GM12892 (cell line): Measurements from ENCODE around the gene OLFML1.

Experiments used
- DNase-seq: peaks from one replicate; pipeline ENCODE4 v3.0.0; 2011; ENCODE audit not compliant: insufficient read length
- FAIRE-seq: peaks from 2 replicates; lab custom pipeline; 2011; peaks lifted over from hg19 to GRCh38; lab: Jason Lieb, UNC
- POLR2A ChIP-seq: IDR thresholded peaks from 2 replicates; pipeline ENCODE4 v1.6.1; 2011; ENCODE audit warnings: low read depth, low read length, control low read depth
- POLR2AphosphoS5 ChIP-seq: IDR thresholded peaks from 2 replicates; pipeline ENCODE4 v1.6.1; 2011; ENCODE audit warnings: low read depth, low read length, control low read depth
- TAF1 ChIP-seq: IDR thresholded peaks from 2 replicates; pipeline ENCODE4 v1.6.1; 2011; ENCODE audit warnings: low read depth, mild to moderate bottlenecking, control low read depth, low read length, borderline replicate concordance

The OLFML1 gene

GRCh38 chr11:7499081-7499480, 13.8 kb downstream of the OLFML1 start:
- no peak for FAIRE-seq
- no peak for DNase-seq
- TF ChIP-seq POLR2AphosphoS5 (no peak), TAF1 (no peak), POLR2A (no peak)

DNA sequence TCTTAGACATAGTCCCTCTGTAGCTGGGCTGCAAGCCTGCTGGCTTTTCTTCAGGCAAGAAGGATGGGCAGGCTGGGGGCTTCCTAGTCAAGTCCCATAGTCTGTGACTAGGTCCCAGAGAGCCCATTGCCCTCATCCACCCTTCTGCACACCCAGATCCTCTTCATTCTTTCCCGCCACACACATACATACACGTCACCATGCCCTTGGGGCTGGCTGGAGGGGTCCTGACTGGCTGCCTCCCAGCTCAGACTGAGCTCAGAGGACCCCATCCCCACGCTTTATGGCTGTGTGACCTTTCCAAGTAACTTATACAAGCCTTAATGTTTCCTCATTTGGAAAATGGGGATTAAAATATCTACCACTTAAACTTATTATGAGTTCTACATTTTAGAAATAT, 14.9 kb downstream of the OLFML1 start:
- no peak for DNase-seq
- FAIRE-seq: no peak
- TF ChIP-seq POLR2AphosphoS5 (no peak), TAF1 (no peak), POLR2A (no peak)

- no peak for TF ChIP-seq POLR2A
- no peak for TF ChIP-seq TAF1
- no peak for TF ChIP-seq POLR2AphosphoS5
- FAIRE-seq (no peak), DNase-seq (no peak)
These were observed 15.9 kb downstream of the OLFML1 start for GRCh38 chr11:7501251-7501650.

DNA sequence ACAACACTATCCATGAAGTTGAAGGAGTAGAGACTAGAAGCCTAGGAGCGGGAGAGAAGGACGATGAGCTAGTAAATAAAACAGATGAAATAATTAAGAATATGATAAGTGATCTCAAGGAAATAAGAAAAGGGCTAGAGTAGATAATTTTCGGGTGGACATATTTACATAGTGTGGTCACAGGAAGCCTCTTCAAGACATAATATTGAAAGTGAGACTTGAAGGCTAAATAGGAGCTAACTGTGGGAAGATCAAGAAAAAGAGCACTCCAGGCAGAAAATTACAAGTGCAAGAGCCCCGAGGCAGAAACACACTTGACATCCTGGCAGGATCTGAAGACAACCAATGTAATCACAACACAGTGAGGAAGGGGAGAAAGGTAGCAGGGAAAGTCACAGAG, 16.6 kb downstream of the OLFML1 start:
- FAIRE-seq (peak; percentile 40), DNase-seq (no peak)
- TF ChIP-seq TAF1 (no peak), POLR2AphosphoS5 (no peak), POLR2A (no peak)

GRCh38 chr11:7506243-7506642, 20.9 kb downstream of the OLFML1 start:
- FAIRE-seq (no peak), DNase-seq (no peak)
- no peak for TF ChIP-seq TAF1
- no peak for TF ChIP-seq POLR2A
- TF ChIP-seq POLR2AphosphoS5: no peak

GRCh38 chr11:7508087-7508486, 22.8 kb downstream of the OLFML1 start:
- peak; percentile 36 for FAIRE-seq
- no peak for DNase-seq
- TF ChIP-seq POLR2A (no peak), POLR2AphosphoS5 (no peak), TAF1 (no peak)

DNA sequence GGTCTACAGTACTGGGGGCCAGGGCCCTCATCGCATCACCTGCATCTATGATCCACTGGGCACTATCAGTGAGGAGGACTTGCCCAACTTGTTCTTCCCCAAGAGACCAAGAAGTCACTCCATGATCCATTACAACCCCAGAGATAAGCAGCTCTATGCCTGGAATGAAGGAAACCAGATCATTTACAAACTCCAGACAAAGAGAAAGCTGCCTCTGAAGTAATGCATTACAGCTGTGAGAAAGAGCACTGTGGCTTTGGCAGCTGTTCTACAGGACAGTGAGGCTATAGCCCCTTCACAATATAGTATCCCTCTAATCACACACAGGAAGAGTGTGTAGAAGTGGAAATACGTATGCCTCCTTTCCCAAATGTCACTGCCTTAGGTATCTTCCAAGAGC, 24.7 kb downstream of the OLFML1 start:
- TF ChIP-seq POLR2AphosphoS5 (no peak), POLR2A (no peak), TAF1 (no peak)
- FAIRE-seq: peak; percentile 72
- DNase-seq: no peak

GRCh38 chr11:7511401-7511800, 26.1 kb downstream of the OLFML1 start:
- DNase-seq (no peak), FAIRE-seq (peak; percentile 14)
- no peak for TF ChIP-seq POLR2A
- TF ChIP-seq TAF1: no peak
- no peak for TF ChIP-seq POLR2AphosphoS5

GRCh38 chr11:7512525-7513233, 27.4 kb downstream of the OLFML1 start:
- DNase-seq (peak; percentile 52), FAIRE-seq (peak; percentile 100)

DNA sequence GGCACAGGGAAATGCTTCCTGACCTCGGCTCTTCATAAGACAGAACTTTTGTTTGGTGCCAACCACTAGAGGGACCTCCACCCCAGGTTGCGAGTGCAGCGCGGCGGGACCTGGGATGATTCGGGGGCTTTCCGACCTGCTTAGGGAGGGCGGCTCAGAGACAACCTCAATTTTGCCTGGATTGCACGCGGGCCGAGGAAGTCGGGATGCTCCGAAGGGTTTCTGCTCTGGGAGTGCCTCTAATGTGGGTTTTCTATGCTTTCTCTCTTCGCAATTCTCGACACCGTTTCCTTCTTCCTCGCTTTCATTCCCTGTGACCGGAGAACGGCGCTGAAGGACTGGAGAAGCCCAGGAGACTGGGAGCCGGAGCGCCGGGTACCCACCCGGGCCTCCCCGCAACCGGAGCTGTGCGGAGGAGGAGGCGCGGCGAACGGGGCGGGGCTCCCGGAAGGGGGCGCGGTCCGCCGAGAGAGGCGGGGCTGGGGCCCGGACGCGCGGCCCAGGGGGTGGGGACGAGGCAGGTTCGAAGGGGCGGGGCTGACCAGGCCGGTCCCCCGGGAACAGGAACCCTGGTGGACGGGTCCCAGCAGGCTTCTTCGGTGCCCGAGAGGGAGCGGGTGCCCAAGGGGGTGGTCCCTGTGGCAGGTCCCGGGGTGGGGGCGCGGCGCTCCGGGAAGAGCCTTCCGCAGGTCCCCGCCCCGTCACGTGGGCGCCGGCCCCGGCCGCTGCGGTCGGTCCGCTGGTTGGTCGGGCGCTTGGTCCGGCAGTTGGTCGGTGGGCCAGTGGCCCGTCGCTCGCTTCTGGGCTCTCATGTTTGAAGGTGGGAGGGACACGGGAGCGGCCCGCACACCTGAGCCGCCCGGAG, 28.2 kb downstream of the OLFML1 start, which contains the start of gene PPFIBP2:
Gene PPFIBP2, plus strand, starts transcription at position 766 of the 865 bp plus-strand sequence. CDS start 35,477 bp downstream, outside the sequence.
- DNase-seq (peak; percentile 90), FAIRE-seq (no peak)
- TF ChIP-seq TAF1 (peak; percentile 32; the same call in 1 of the 2 replicates), POLR2AphosphoS5 (peak; percentile 19), POLR2A (peak; percentile 85)

More at GRCh38 chr11:7512525-7513233, 27.4 kb downstream of the OLFML1 start:
- peak; percentile 47 for TF ChIP-seq POLR2AphosphoS5
- no peak for TF ChIP-seq TAF1
- peak; percentile 30; the same call in 1 of the 2 replicates for TF ChIP-seq POLR2A

GRCh38 chr11:7514099-7514591, 28.8 kb downstream of the OLFML1 start:
- DNase-seq: no peak
- no peak for FAIRE-seq

DNA sequence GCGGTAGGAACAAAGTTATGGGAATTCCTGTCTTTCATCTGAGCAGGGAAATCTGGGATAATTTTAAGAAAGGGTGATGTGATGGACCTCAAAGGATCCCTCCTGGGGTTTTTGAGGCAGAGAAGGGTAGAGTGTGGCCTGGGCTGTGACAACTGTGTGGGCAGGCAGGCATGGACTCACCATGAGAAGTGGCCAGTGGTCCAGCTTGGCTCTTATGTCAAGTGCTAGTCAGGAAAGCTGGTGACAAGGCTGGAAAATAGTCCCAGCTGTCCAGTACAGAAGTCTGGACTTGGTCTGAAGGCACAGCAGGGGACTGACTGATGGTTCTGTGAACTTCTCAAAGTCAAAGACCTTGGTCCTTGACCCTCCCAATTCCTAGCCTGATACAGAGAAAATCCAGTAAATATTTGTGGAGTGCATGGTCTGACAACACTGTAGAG, 30.2 kb downstream of the OLFML1 start:
- no peak for DNase-seq
- TF ChIP-seq POLR2A: no peak
- TF ChIP-seq POLR2AphosphoS5: no peak
- no peak for TF ChIP-seq TAF1
- no peak for FAIRE-seq

More at GRCh38 chr11:7514099-7514591, 28.8 kb downstream of the OLFML1 start:
- TF ChIP-seq POLR2A: peak; percentile 1; the same call in 1 of the 2 replicates
- no peak for TF ChIP-seq POLR2AphosphoS5
- no peak for TF ChIP-seq TAF1
